GM19324 (cell line): ENCODE measurements around the gene DBF4B.
A peak's percentile ranks its signal among the peaks of the same experiment; 100 is the strongest.
"Not testable (repeated sequence)": the region's sequence is repeated elsewhere in the genome, so short reads cannot be mapped to it uniquely, and the experiment has no call there.

Experiments
- ATAC-seq: cut with Tn5 transposase; IDR thresholded peaks from one replicate; pipeline ENCODE4 v1.9.1; 2021; ENCODE audit warnings: mild to moderate bottlenecking, moderate library complexity; ENCODE audit not compliant: unreplicated experiment, low FRiP score

DBF4B gene

DNA sequence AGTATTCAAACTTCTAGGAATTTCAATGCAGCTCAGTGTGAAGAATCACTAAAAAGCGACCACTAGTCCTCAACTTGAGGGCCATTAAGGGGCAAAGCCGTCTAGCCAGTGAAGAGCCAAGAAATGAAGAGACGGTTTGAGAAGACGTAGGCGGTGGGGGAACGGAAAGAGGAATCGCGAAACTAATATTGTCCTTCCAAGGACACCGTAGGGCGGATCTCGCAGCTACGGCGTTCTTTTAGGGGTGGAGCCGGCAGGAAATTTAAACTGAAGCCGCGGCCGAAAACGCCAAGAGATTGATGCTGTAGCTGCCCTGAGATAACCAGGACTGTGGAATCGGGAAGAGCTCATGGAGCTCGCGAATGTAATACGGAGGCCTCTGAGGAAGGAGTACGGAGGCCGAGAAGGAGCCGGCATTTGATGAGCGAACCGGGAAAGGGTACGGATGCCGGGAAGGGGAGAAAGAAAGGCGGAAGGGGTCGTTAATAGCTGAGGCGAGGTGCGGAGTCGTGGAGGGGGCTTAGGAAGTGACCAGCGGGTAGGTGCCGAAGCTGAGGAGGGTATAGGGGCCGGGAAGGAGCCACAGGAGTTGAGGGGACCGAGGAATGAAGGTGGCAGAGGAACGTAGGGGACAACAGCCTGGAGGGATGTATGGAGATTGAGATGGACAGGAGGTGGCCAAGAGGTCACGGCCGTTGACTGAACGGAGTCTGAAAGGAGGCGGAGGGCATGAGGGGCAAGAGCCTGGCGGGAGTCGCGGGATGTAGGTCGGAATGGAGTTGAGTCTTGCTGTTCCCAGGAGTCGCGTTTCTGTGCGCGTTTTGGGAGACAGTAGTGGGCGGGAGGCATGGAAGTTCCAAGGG lies at the start of gene DBF4B:
TSS of gene DBF4B (plus strand) at position 265 of the 863 bp plus-strand sequence. CDS start at position 421, 156 bp downstream.
- peak; percentile 86 for ATAC-seq

DNA sequence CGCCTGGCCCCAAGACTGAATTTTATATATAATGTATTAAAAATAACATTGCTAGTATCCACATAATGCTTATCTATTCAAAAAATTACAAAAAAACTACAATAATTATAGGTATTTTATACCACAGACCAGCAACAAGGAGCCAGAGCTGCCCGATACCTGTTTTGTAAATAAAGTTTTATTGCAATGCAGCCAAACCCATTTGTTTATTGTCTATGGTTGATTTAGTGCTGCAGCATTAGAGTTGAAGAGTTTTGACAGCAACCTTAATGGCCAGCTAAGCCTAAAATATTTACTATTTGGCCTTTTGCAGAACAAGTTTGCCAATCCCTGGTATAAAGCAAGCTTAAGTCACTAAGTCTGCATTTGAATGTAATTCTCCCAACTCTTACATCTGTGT lies 46.6 kb upstream of the DBF4B start:
- ATAC-seq: no peak

GRCh38 chr17:44663095-44663494 lies 45.4 kb upstream of the DBF4B start:
- no peak for ATAC-seq

DNA sequence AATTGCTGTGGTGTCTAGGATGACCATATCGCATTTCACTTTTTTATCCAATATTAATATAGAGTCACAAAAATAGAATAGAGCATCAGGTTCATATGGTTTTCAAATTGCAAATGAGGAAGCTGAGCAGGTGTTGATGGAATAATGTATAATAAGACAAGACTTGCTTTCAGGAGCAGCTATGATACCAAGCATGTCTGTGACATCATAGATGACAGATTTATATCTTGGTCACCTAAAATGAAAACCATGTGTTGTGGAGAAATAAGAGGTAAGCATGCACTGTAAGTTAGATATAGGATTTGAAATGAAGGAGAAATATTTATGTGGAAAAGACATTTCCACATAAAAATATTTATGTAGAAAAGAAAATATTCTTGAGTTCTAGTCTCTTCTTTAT lies 43.6 kb upstream of the DBF4B start:
- no peak for ATAC-seq

DNA sequence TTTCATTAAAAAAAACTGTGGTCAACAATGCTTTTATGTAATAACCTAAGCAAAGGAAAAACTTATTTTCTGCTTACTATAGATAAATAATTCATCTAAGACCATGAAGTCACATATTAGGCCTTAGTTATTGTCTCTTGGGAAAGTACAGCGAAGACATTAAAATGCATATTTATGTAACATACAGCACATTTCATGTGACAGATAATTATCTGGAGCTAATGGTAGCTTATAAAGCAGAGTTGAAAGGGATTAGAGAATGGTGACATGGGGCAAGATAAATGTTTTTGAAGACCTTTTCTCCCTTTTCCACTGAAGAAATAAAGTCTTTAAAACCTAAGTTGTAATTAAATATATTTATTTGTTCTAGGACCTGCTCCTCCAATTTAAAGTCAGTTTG lies 42.5 kb upstream of the DBF4B start:
- no peak for ATAC-seq

GRCh38 chr17:44672479-44673093 lies 35.9 kb upstream of the DBF4B start:
- ATAC-seq: no peak

DNA sequence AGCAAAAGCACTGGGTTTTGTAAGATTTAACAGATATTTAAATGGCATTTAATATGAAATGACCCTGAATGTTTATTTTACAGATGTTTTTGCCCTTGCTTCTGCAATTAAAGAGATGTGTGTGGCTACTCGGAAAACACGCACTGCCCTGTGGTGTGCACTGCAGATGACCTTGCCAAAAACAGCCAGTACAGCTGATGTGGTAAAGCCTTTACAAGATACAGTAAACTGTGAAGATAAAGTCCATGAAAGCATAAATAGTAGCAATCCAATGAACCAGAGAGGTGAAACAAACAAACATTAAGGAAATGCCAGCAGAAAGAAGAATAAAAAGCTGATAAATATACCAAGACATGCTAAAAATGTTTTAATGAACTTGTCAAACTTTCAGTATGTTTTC lies 34.6 kb upstream of the DBF4B start:
- ATAC-seq: no peak

DNA sequence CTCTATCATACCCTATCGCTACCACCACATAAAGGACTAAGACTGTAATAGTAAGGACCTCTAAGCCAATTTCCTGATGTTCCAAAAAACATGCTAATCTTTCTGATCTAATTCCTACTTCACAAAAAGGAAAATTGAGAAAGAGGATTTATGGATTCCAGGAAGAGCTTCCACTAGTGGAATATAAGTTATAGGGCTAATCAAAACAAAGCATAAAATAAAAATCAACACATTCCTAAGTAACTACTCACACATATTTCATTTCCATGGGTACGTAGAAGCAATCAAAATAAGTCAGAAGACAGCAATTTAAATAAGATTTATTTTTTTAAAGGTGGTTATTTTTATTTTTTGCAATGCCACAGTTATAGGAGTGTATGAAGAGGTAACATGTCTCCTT lies 31.3 kb upstream of the DBF4B start:
- ATAC-seq: no peak

DNA sequence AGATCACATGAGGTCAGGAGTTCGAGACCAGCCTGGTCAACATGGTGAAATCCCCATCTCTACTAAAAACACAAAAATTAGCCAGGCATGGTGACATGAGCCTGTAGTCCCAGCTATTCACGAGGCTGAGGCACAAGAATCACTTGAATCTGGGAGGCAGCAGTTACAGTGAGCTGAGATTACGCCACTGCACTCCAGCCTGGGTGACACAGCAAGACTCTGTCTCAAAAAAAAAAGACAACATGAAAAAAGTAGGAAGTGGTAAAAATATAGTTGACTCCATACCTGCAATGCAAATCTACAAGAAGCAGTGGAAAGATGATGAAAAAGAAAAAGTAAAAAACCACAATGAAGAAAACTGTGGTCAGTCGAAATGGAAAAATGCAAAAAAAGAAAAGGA lies 25.2 kb upstream of the DBF4B start:
- ATAC-seq: not testable (repeated sequence)

DNA sequence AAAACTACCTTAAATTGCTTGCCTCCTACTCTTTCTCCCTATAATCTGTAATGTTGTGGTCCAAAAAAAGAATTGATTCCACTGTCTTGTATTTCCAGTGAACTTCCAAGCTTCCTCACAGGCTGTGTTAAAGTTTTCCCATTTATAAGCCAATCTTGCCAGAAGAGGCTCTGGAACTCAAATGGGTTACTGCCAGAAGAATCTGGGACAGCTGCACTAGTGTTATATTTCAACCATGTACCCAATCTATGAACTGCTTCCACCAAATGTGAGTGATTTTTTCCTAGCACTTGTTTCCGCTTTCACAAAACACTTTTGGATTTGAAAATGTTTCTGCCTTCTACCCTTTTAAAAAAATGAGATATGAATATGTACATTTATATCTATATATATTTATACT lies 20.7 kb upstream of the DBF4B start:
- no peak for ATAC-seq

DNA sequence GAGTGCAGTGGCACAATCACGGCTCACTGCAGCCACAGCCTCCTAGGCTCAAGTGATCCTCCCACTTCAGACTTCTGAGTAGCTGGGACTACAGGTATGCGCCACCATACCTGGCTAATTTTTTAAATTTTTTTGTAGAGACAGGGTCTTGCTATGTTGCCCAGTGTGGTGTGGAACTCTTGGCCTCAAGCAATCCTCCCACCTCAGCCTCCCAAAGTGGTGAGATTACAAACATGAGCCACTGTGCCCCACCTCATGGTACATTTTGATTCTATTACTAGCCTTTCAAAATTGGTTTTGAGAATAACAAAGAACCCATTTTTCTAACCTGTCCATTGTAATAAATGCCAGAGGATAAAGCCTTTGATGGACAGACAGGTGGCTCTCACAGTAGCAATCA lies 20.3 kb upstream of the DBF4B start:
- ATAC-seq: no peak

DNA sequence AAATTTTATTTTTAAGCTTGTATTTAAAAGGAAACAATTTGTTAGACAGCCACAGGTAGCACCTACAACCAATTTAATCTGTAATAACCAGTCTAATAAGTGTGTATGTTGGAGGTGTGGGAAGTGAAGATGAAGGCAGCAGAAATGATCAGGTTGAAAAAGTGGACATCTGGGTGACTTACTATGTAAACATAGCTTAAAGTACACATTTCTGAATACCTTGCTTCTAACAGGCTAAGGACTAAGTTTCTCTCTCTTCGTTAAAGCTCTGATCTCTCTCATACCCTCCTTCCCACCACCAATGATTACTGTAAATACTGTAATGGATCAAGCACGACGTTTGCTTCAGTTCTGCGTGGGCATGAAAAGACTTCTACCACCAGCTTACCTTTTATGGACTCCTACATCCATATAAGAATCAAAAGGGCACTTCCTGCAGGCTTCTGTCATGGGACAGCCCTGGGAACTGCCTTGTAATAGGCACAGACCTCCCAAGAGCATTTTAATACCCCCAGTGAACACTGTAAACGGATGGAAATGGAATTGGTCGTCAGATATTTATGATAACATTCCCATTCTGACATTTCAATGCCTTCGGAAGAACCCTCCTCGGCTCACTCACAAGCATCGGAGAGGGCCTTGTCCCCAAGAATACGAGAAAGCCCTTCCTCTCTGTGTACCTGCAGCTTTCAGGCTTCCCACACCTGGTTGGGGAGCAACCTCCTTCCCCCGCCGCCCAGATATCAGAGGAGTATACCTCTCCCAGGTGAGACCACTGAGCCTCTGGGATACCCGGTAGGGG lies 19.6 kb upstream of the DBF4B start:
- no peak for ATAC-seq

DNA sequence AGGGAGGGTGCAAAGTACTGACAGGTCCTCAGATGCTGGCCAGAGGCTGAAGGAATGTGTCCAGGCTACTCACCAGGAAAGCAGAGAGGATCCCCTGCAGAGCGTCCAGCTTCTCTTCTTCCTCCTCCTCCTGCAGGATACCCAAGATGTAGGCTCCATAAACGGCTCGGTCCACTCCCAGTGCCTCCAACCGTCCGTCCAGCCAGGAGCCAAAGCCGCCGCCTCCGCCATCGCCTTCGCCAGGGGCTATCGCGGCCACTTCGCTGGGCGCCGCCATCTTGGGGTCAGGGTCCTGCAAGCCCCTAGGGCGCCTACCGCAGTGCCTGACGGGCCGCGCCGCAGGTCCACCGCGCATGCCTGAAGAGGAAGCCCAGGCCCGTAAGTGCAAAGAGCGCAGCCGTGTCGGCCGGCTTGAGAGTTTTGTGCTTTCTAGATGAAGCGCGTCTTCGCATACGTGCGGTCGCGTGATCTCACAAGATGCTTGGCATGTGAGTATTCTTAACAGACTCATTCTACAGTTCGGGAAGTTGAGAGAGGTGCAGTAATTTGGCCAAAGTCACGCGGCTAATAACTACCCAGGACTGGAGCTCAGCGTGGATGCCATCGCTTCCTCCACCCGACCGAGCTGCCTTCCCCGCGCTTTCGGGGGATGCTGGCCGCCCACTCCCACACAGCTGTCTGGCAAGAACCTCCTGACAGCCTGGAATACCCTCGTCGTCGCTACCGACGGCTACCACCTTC lies 18.8 kb upstream of the DBF4B start, which contains the start of gene CCDC43:
TSS of gene CCDC43 (minus strand) at position 300 of the 741 bp plus-strand sequence. CDS start at position 277, 23 bp downstream.
- ATAC-seq: peak; percentile 88

- ATAC-seq: not testable (repeated sequence)
Observed at GRCh38 chr17:44690746-44691306, 17.6 kb upstream of the DBF4B start.

DNA sequence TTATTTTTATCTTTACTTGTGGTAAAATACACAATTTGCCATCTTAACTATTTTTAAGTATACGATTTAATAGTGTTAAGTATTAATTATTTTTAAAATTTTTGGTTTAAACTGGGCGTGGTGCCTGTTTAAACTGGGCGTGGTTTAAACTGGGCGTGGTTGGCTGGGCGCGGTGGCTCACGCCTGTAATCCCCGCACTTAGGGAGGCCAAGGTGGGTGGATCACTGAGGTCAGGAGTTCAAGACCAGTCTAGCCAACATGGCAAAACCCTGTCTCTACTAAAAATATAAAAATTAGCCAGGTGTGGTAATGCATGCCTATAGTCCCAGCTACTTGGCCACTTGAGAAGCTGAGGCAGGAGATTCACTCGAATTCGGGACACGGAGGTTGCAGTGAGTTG lies 14.9 kb upstream of the DBF4B start:
- no peak for ATAC-seq

DNA sequence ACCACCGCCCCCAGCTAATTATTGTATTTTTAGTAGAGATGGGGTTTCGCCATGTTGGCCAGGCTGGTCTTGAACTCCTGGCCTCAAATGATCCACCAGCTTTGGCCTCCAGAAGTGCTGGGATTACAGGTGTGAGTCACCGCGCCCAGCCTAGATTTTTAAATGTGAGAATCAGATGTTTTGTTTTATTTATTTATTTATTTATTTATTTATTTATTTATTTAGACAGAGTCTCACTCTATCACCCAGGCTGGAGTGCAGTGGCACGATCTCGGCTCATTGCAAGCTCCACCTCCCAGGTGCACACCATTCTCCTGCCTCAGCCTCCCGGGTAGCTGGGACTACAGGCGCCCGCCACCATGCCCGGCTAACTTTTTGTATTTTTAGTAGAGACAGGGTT lies 8.2 kb upstream of the DBF4B start:
- ATAC-seq: not testable (repeated sequence)

GRCh38 chr17:44707755-44708400 lies 587 bp upstream of the DBF4B start:
- no peak for ATAC-seq

DNA sequence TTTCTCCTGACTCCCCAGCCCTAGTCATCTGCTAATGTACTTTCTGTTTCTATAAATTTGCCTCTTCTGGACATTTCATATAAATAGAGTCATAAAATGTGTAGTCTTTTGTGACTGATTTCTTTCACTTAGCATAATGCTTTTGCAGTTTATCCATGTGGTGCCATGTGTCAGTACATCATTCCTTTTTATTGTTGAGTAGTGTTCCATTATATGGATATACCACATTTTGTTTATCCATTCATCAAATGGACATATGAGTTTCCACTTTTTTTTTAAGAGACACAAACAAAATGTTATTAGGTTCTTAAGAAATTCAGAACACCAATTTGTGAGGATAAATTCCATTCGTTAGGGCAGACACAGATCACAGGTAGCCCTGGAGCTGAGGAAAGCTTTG lies 11.0 kb downstream of the DBF4B start:
- ATAC-seq: no peak

DNA sequence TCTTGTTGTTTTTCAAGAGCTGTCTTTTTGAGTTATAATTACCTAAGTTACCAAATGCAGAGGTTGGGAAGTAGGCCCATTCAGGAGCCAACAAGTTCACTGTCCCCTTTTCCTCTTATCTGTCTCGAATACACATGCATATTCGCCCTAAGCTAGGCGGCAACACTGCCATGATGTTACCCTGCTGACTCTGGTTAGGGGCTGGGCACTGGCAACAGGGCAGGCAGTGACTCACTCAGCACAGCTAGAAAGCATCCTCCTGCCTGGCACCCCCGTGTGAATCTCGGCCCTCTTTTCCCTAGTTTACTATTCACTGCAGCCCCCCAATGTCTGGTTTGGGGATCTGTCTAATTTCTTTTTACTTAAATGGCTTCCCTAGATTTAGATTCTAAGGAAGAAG lies 13.8 kb downstream of the DBF4B start:
- ATAC-seq: no peak

DNA sequence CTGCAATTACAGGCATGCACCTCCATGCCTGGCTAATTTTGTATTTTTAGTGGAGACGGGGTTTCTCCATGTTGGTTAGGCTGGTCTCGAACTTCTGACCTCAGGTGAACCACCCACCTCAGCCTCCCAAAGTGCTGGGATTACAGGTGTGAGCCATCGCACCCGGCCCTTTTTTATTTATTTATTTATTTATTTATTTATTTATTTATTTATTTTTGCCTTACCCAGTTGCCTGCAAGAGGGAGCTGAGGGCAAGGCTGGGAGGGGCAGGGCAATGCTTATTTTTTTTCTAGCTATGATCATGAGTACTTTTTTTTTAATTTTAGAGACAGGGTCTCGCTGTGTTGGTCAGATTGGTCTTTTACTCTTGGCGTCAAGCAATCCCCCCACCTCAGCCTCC lies 17.7 kb downstream of the DBF4B start:
- not testable (repeated sequence) for ATAC-seq
